Thyroid gland (tissue), 4 donors: ENCODE data around the gene SLC4A3. TPM values are rescaled to one million over a fixed set of nuclear protein-coding genes. Genes with fewer than 3 reads are reported as not detected.
"Not testable (repeated sequence)": the region's sequence is repeated elsewhere in the genome, so short reads cannot be mapped to it uniquely, and the experiment has no call there.

Source experiments
- DNase-seq, 2 donors: peaks; one replicate each; pipeline ENCODE4 v3.0.0-alpha.2; 2019
- H3K27ac ChIP-seq, 3 donors: fragments of 200-600 bp; sonication (generic); 1 replicate in 2 of 3; 2 replicates in 1 of 3; pipeline ENCODE4 v1.5.1; 2016 to 2019; ENCODE audit warnings: mild to moderate bottlenecking in 1 of 3, moderate library complexity in 1 of 3
- H3K27me3 ChIP-seq: fragments of 200-600 bp; sonication (generic); one replicate; pipeline ENCODE4 v1.5.1; 2019
- H3K36me3 ChIP-seq, 2 donors: fragments of 200-600 bp; sonication (generic); one replicate each; pipeline ENCODE4 v1.5.1; 2016 to 2019
- H3K4me1 ChIP-seq, 2 donors: fragments of 200-600 bp; sonication (generic); one replicate each; pipeline ENCODE4 v1.5.1; 2017 to 2019
- H3K4me3 ChIP-seq, 3 donors: fragments of 200-600 bp; sonication (generic); replicated peaks in 1 of 3; 1 replicate in 2 of 3; 2 replicates in 1 of 3; pipeline ENCODE4 v1.5.1; 2016; ENCODE audit warnings: mild to moderate bottlenecking in 1 of 3
- H3K9me3 ChIP-seq: fragments of 200-600 bp; sonication (generic); one replicate; pipeline ENCODE4 v1.5.1; 2017
- POLR2A ChIP-seq, 2 donors: fragments of 450-650 bp; IDR thresholded peaks; one replicate each; pipeline ENCODE4 v1.6.1; 2017; ENCODE audit warnings: antibody characterized with exemption in 2 of 2, mild to moderate bottlenecking in 2 of 2, moderate library complexity in 1 of 2
- WGBS, 2 donors: methylation state at CpG; one replicate each; pipeline ENCODE4 v1.1.5; 2017; 5-methylcytosine and 5-hydroxymethylcytosine counted together
- intact Hi-C: fragments of 100-400 bp; cut with DNase I; formaldehyde crosslinking; loops from one replicate; pipeline ENCODE4 v1.15.1; 2023
- total RNA-seq, 4 donors: library from RNA; depleted of rRNA; stranded (reverse); fragments of >200 nt; gene quantifications; one replicate each; pipeline ENCODE4 v1.2.3, GENCODE V29; 2016
- TF ChIP-seq, protein P1 (sequence below), 6 experiments: fragments of 200-600 bp in 3 of 6; fragments of 450-650 bp in 3 of 6; sonication (generic) in 3 of 6; IDR thresholded peaks; one replicate each; pipeline ENCODE4 v1.5.1; 2016 to 2019; ENCODE audit warnings: antibody characterized with exemption in 6 of 6, mild to moderate bottlenecking in 2 of 6, inconsistent platforms in 1 of 6, moderate library complexity in 1 of 6

Gene SLC4A3
- total RNA-seq, 4 donors from 2014 or later: 1.2 to 3.2 (median 2.8) TPM

- no peaks in the 10 kb centered on the region for H3K36me3 ChIP-seq
- TF ChIP-seq, protein P1, sequence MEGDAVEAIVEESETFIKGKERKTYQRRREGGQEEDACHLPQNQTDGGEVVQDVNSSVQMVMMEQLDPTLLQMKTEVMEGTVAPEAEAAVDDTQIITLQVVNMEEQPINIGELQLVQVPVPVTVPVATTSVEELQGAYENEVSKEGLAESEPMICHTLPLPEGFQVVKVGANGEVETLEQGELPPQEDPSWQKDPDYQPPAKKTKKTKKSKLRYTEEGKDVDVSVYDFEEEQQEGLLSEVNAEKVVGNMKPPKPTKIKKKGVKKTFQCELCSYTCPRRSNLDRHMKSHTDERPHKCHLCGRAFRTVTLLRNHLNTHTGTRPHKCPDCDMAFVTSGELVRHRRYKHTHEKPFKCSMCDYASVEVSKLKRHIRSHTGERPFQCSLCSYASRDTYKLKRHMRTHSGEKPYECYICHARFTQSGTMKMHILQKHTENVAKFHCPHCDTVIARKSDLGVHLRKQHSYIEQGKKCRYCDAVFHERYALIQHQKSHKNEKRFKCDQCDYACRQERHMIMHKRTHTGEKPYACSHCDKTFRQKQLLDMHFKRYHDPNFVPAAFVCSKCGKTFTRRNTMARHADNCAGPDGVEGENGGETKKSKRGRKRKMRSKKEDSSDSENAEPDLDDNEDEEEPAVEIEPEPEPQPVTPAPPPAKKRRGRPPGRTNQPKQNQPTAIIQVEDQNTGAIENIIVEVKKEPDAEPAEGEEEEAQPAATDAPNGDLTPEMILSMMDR (IDR thresholded peaks at IDR 0.05): no peak
- no peak for TF ChIP-seq POLR2A (IDR thresholded peaks at IDR 0.05)
- no peaks in the 10 kb centered on the region for H3K9me3 ChIP-seq
- H3K27ac ChIP-seq: no peak overlapping the region
- intact Hi-C loops: no loop called here
- DNase-seq: no peak
- 94 to 97% methylated on average over 1 of the region's 1 CpG for WGBS, 2 donors
- no peaks in the 10 kb centered on the region for H3K27me3 ChIP-seq
- H3K4me3 ChIP-seq: no peak overlapping the region
- H3K4me1 ChIP-seq: no peaks in the 10 kb centered on the region
Measured at GRCh38 chr2:219676586-219676985, 49.2 kb downstream of the SLC4A3 start.

- H3K4me1 ChIP-seq: no peaks in the 10 kb centered on the region
- WGBS, 2 donors: 70 to 95% methylated on average over 3 of the region's 3 CpGs
- TF ChIP-seq, protein P1 (IDR thresholded peaks at IDR 0.05): no peak
- no peak for TF ChIP-seq POLR2A (IDR thresholded peaks at IDR 0.05)
- intact Hi-C loops: no loop called here
- no peak for DNase-seq
- no peak overlapping the region for H3K4me3 ChIP-seq
- H3K27ac ChIP-seq: no peak overlapping the region
- no peaks in the 10 kb centered on the region for H3K27me3 ChIP-seq
- H3K36me3 ChIP-seq: no peaks in the 10 kb centered on the region
- no peaks in the 10 kb centered on the region for H3K9me3 ChIP-seq
Measured at GRCh38 chr2:219679041-219679440, 51.6 kb downstream of the SLC4A3 start.

DNA sequence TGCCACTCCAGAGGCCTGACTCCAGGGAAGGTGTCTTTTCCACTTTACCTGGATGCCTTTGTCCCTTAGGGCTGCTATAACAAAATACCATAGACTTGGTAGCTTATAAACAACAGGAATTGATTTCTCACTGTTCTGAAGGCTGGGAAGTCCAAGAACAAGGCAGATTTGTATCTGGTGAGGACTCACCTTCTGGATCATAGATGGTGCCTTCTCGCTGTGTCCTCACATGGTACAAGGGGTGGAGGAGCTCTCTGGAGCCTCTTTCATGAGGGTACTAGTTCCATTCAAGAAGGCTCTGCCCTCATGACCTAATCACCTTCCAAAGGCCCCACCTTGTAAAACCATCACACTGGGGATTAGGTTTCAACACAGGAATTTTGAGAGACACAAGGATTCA is 52.1 kb downstream of the SLC4A3 start:
- H3K4me1 ChIP-seq: peaks cover 0 to under 1% of the 10 kb centered on the region in 2 donors
- H3K9me3 ChIP-seq: no peaks in the 10 kb centered on the region
- 86 to 100% methylated on average over 1 of the region's 1 CpG for WGBS, 2 donors
- no peaks in the 10 kb centered on the region for H3K27me3 ChIP-seq
- intact Hi-C loops: no loop called here
- no peaks in the 10 kb centered on the region for H3K36me3 ChIP-seq
- no peak overlapping the region for H3K27ac ChIP-seq
- H3K4me3 ChIP-seq: no peak overlapping the region
- no peak for TF ChIP-seq POLR2A (IDR thresholded peaks at IDR 0.05)
- TF ChIP-seq, protein P1 (IDR thresholded peaks at IDR 0.05): no peak
- no peak for DNase-seq

DNA sequence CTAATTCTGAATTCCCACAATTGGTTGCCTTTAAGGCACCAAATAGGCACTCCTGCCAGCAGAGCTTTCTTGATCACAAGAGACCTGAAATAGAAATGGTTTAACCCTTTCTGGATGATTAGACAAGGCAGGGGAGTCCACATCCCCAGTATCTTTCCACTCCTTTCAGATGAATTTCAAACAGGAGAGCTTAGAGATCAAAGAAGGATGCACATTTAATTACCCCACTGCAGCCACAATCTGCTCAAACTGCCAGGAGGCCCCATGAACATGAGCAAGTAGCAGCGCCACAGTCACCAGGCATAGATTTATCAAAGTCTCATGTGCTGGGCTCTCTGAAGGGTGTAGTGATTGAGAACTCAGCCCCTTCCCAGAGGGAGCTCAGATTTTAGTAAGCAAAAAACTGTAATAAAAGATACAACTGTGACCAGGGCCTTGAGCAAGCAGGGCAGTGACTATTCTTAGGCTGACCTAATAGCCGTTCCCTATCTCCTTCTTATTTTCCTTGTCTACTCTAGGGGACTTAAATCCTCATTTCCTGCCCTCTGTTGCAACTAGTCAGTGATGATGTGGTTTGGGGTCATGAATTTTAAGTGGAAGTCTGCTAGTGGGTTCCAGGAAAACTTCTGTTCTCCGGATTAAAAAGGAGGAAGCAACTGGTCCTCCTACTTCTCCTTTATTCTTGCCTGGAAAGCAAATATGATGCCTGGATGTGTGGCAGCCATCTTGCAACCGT is 53.7 kb downstream of the SLC4A3 start:
- Histone ChIP-seq H3K36me3 (no peaks in the 10 kb centered on the region), H3K27ac (no peak overlapping the region), H3K4me1 (peaks cover 4% of the 10 kb centered on the region in 2 donors), H3K27me3 (no peaks in the 10 kb centered on the region), H3K4me3 (no peak overlapping the region), H3K9me3 (no peaks in the 10 kb centered on the region)
- intact Hi-C loops: no loop called here
- no peak for DNase-seq
- WGBS, 2 donors: 85 to 90% methylated on average over 4 of the region's 4 CpGs
- TF ChIP-seq POLR2A (IDR thresholded peaks at IDR 0.05): no peak
- TF ChIP-seq, protein P1 (IDR thresholded peaks at IDR 0.05): no peak

- Histone ChIP-seq H3K4me1 (peaks cover 4% of the 10 kb centered on the region in 2 donors), H3K4me3 (no peak overlapping the region), H3K27ac (no peak overlapping the region), H3K9me3 (no peaks in the 10 kb centered on the region), H3K27me3 (no peaks in the 10 kb centered on the region), H3K36me3 (no peaks in the 10 kb centered on the region)
- no peak for DNase-seq
- intact Hi-C loops: no loop called here
- TF ChIP-seq, protein P1 (IDR thresholded peaks at IDR 0.05): no peak
- no peak for TF ChIP-seq POLR2A (IDR thresholded peaks at IDR 0.05)
- 78 to 82% methylated on average over 5 to 6 of the region's 6 CpGs for WGBS, 2 donors
Measured at GRCh38 chr2:219681694-219682300, 54.4 kb downstream of the SLC4A3 start.

GRCh38 chr2:219683474-219683873 is 56.0 kb downstream of the SLC4A3 start:
- H3K36me3 ChIP-seq, H3K27me3 ChIP-seq, H3K27ac ChIP-seq, H3K9me3 ChIP-seq, intact Hi-C loops, H3K4me1 ChIP-seq, H3K4me3 ChIP-seq, DNase-seq: not testable (repeated sequence)
- 83 to 89% methylated on average over 2 of the region's 2 CpGs for WGBS, 2 donors
